Measurements from ENCODE around the gene DDX53.

DNA sequence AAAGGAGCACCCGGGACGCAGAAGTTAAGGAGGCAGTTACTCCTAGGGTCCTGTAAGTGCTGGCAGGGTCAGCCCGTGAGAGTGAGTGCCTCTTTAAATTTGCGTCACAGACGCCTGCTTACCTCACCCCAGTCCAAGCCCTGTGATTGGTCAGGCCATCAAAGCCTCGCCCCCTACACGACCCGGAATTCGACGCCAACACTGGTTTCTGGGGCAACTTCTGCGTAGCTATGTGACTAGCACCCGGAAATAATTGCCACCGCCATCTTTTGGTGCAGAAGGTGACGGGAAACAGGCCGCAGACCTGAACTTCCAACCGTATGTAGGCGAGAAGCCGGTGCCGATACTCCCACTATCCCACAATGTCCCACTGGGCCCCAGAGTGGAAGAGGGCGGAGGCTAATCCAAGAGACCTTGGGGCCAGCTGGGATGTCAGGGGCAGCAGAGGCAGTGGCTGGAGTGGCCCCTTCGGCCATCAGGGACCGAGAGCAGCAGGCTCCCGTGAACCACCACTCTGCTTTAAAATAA is at the start of gene DDX53:
- TF ChIP-seq, protein P1, sequence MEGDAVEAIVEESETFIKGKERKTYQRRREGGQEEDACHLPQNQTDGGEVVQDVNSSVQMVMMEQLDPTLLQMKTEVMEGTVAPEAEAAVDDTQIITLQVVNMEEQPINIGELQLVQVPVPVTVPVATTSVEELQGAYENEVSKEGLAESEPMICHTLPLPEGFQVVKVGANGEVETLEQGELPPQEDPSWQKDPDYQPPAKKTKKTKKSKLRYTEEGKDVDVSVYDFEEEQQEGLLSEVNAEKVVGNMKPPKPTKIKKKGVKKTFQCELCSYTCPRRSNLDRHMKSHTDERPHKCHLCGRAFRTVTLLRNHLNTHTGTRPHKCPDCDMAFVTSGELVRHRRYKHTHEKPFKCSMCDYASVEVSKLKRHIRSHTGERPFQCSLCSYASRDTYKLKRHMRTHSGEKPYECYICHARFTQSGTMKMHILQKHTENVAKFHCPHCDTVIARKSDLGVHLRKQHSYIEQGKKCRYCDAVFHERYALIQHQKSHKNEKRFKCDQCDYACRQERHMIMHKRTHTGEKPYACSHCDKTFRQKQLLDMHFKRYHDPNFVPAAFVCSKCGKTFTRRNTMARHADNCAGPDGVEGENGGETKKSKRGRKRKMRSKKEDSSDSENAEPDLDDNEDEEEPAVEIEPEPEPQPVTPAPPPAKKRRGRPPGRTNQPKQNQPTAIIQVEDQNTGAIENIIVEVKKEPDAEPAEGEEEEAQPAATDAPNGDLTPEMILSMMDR (IDR thresholded peaks at IDR 0.05), result no peak
- TF ChIP-seq USF2 (CRISPR knock-in tag; IDR thresholded peaks at IDR 0.05), result no peak
- TF ChIP-seq, protein P2, sequence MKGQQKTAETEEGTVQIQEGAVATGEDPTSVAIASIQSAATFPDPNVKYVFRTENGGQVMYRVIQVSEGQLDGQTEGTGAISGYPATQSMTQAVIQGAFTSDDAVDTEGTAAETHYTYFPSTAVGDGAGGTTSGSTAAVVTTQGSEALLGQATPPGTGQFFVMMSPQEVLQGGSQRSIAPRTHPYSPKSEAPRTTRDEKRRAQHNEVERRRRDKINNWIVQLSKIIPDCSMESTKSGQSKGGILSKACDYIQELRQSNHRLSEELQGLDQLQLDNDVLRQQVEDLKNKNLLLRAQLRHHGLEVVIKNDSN (CRISPR knock-in tag; IDR thresholded peaks at IDR 0.05), result no peak

Measured in WTC11 (cell line).